Breast epithelium (tissue), 4 donors: ENCODE results near the gene TMEM167B. TPM values are rescaled to one million over a fixed set of nuclear protein-coding genes. Genes with fewer than 3 reads are reported as not detected.

Experiments used
- DNase-seq, 2 donors: peaks; one replicate each; pipeline ENCODE4 v3.0.0-alpha.2; 2019; ENCODE audit warnings: low spot score in 2 of 2
- H3K27ac ChIP-seq, 2 donors: fragments of 200-600 bp; sonication (generic) in 1 of 2; one replicate each; pipeline ENCODE4 v1.5.1; 2016 to 2019; ENCODE audit warnings: mild to moderate bottlenecking in 1 of 2
- H3K27me3 ChIP-seq, 2 donors: fragments of 200-600 bp; sonication (generic) in 1 of 2; one replicate each; pipeline versions ENCODE4 v1.5.1 to v1.6.0; 2017 to 2019; ENCODE audit warnings: control low read depth in 1 of 2, mild to moderate bottlenecking in 1 of 2
- H3K36me3 ChIP-seq: fragments of 200-600 bp; one replicate; pipeline ENCODE4 v1.5.1; 2019
- H3K4me1 ChIP-seq, 2 donors: fragments of 200-600 bp; sonication (generic); one replicate each; pipeline ENCODE4 v1.5.1; 2016 to 2019; ENCODE audit warnings: control low read depth in 1 of 2
- H3K4me3 ChIP-seq, 3 donors: fragments of 200-600 bp; sonication (generic); 1 replicate in 2 of 3; 2 replicates in 1 of 3; pipeline ENCODE4 v1.5.1; 2016 to 2019; ENCODE audit warnings: mild to moderate bottlenecking in 3 of 3, moderate library complexity in 2 of 3
- H3K9me3 ChIP-seq, 2 donors: fragments of 200-600 bp; sonication (generic) in 1 of 2; one replicate each; pipeline ENCODE4 v1.5.1; 2016 to 2019; ENCODE audit warnings: control low read depth in 1 of 2
- CTCF ChIP-seq, 3 donors: fragments of 450-650 bp; IDR thresholded peaks; one replicate each; pipeline ENCODE4 v1.5.1; 2016 to 2017; ENCODE audit warnings: antibody characterized with exemption in 3 of 3, mild to moderate bottlenecking in 3 of 3, moderate library complexity in 3 of 3
- POLR2A ChIP-seq: fragments of 450-650 bp; IDR thresholded peaks from one replicate; pipeline ENCODE4 v1.6.1; 2016; ENCODE audit warnings: antibody characterized with exemption, mild to moderate bottlenecking, moderate library complexity
- POLR2AphosphoS5 ChIP-seq, 3 donors: sonication (generic); formaldehyde crosslinking; IDR thresholded peaks; one replicate each; pipeline ENCODE4 v1.6.1; 2017; ENCODE audit warnings: antibody characterized with exemption in 3 of 3
- intact Hi-C: fragments of 100-400 bp; cut with DNase I; formaldehyde crosslinking; loops from one replicate; pipeline ENCODE4 v1.15.1; 2023; ENCODE audit warnings: low total_unique reads
- total RNA-seq, 3 donors: library from RNA; depleted of rRNA; stranded (reverse); fragments of >200 nt; gene quantifications; one replicate each; pipeline ENCODE4 v1.1.0, GENCODE V29; 2016

TMEM167B gene
- total RNA-seq, 3 donors from 2014 or later: 30.7 to 32.6 (median 32.4) TPM

DNA sequence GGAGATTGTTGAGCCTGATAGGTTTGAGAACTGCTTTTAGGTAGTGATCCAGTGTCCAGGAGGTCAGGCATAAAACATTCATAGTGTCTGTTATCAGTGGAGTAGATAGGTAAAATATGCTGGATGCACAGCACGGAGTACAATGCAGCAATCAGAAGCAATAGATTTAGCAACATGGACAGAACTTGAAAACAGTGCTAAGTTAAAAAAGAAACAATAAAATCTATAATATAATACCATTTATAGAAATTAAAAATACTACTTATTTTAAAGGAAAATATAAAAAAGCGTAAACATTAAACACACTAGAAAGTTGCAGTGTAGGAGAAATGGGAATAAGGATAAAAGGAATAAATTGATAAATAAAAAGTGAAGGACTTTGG, 11.3 kb upstream of the TMEM167B start:
- Histone ChIP-seq H3K9me3 (no peaks in the 10 kb centered on the region), H3K27ac (no peak overlapping the region), H3K27me3 (no peaks in the 10 kb centered on the region), H3K36me3 (no peaks in the 10 kb centered on the region), H3K4me3 (no peak overlapping the region), H3K4me1 (no peaks in the 10 kb centered on the region)
- intact Hi-C loops: no loop called here
- no peak for DNase-seq
- TF ChIP-seq POLR2A (no peak), CTCF (IDR thresholded peaks at IDR 0.05) (no peak), POLR2AphosphoS5 (IDR thresholded peaks at IDR 0.05) (no peak)

GRCh38 chr1:109080441-109081082, 10.0 kb upstream of the TMEM167B start:
- Histone ChIP-seq H3K27ac (peak overlapping the region; percentile 33 to 45), H3K4me1 (no peaks in the 10 kb centered on the region), H3K27me3 (no peaks in the 10 kb centered on the region), H3K9me3 (no peaks in the 10 kb centered on the region), H3K36me3 (no peaks in the 10 kb centered on the region), H3K4me3 (no peak overlapping the region)
- intact Hi-C loops: no loop called here
- DNase-seq: no peak
- TF ChIP-seq POLR2AphosphoS5 (IDR thresholded peaks at IDR 0.05) (no peak), CTCF (IDR thresholded peaks at IDR 0.05) (no peak), POLR2A (no peak)

- no peak for DNase-seq
- Histone ChIP-seq H3K27me3 (no peaks in the 10 kb centered on the region), H3K9me3 (no peaks in the 10 kb centered on the region), H3K4me3 (no peak overlapping the region), H3K36me3 (no peaks in the 10 kb centered on the region), H3K27ac (peak overlapping the region; percentile 6 to 26), H3K4me1 (no peaks in the 10 kb centered on the region)
- no peak for TF ChIP-seq POLR2AphosphoS5 (IDR thresholded peaks at IDR 0.05)
- no peak for TF ChIP-seq CTCF (IDR thresholded peaks at IDR 0.05)
- TF ChIP-seq POLR2A: no peak
- intact Hi-C loops: no loop called here
These were observed 7.1 kb upstream of the TMEM167B start for GRCh38 chr1:109083501-109083900.

- Histone ChIP-seq H3K27me3 (no peaks in the 10 kb centered on the region), H3K36me3 (no peaks in the 10 kb centered on the region), H3K9me3 (no peaks in the 10 kb centered on the region), H3K27ac (no peak overlapping the region), H3K4me3 (no peak overlapping the region), H3K4me1 (no peaks in the 10 kb centered on the region)
- DNase-seq: no peak
- intact Hi-C loops: no loop called here
- TF ChIP-seq POLR2A: no peak
- no peak for TF ChIP-seq POLR2AphosphoS5 (IDR thresholded peaks at IDR 0.05)
- TF ChIP-seq CTCF (IDR thresholded peaks at IDR 0.05): no peak
These were observed 6.6 kb upstream of the TMEM167B start for GRCh38 chr1:109083923-109084322.

DNA sequence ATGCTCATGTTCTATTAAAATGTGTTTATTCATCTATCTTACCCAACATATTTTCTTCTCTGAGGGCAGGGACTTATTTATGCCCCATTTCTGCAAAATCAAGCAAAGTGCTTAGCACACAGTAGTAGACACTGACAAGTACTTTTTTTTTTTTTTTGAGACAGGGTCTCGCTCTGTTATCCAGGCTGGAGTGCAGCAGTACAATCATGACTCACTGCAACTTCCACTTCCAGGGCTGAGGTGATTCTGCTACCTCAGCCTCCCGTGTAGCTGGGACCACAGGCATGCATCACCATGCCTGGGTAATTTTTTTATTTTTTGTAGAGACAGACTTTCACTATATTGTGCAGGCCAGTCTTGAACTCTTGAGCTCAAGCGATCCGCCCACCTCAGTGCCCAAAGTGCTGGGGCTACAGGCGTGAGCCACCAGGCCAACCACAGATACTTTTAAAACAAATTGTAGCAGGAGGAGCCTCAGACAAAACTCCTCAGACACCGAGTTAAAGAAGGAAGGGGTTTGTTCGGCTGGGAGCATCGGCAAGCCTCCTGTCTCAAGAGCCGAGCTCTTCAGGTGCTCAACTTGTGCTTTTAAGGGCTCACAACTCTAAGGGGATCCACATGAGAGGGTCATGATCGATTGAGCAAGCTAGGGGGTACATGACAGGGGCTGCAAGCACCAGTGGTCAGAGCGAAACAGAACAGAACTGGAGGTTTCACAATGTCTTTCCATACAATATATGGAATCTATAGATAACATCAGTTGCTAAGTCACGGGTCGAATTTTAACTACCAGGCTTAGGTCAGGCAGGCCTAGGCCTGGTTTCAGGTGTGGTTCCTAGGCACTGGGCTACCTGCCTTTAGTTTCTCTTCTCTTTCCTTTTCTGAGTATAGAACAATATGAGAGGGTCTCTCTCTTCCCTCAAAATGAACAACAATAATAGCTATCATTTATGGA, 5.7 kb upstream of the TMEM167B start:
- Histone ChIP-seq H3K4me1 (no peaks in the 10 kb centered on the region), H3K36me3 (no peaks in the 10 kb centered on the region), H3K4me3 (no peak overlapping the region), H3K27me3 (no peaks in the 10 kb centered on the region), H3K9me3 (no peaks in the 10 kb centered on the region), H3K27ac (no peak overlapping the region)
- DNase-seq: no peak
- intact Hi-C loops: no loop called here
- TF ChIP-seq POLR2AphosphoS5 (IDR thresholded peaks at IDR 0.05) (no peak), CTCF (IDR thresholded peaks at IDR 0.05) (no peak), POLR2A (no peak)
